ENCODE measurements around the gene NRXN3. TPM values are rescaled to one million over a fixed set of nuclear protein-coding genes. Genes with fewer than 3 reads are reported as not detected.

Gene NRXN3
- total RNA-seq, 1 experiment from 2014 or later: not detected

GRCh38 chr14:78184157-78184556, 14.0 kb downstream of the NRXN3 start:
- TF ChIP-seq TCF7L2 (IDR thresholded peaks at IDR 0.05; ENCODE audit: low read depth, low read length) (no peak), SIN3A (IDR thresholded peaks at IDR 0.05; ENCODE audit: borderline replicate concordance, insufficient read depth, low read depth, low read length) (no peak), POLR2AphosphoS5 (IDR thresholded peaks at IDR 0.05; ENCODE audit: low read depth, low read length) (no peak), REST (IDR thresholded peaks at IDR 0.05; ENCODE audit: insufficient read depth in 1 of 2, low read depth in 2 of 2, low read length in 1 of 2) (no peak), CTCF (IDR thresholded peaks at IDR 0.05) (no peak)
- Histone ChIP-seq H3K9me3 (ENCODE audit: control insufficient read depth, insufficient read depth, low read depth, low read length) (no peaks in the 10 kb centered on the region), H3K27ac (ENCODE audit: low read length) (no peak overlapping the region), H3K4me1 (ENCODE audit: control insufficient read depth, insufficient read depth, low read length) (no peaks in the 10 kb centered on the region), H3K36me3 (ENCODE audit: control insufficient read depth, insufficient read depth, low read length) (no peaks in the 10 kb centered on the region), H3K27me3 (ENCODE audit: control insufficient read depth, insufficient read depth, low read length) (no peaks in the 10 kb centered on the region), H3K4me3 (ENCODE audit: low read depth in 2 of 2, low read length in 2 of 2) (no peak overlapping the region)
- CTCF ChIA-PET: no interaction called here
- in situ Hi-C loops (cut with HindIII; ENCODE audit: low pct_unique_long_range_greater_than_20kb, low sequenced_read_pairs): no loop called here
- no TSS peak for BruUV-seq (replicated peaks)
- DNase-seq (ENCODE audit: low read depth, low spot score) (no peak), ATAC-seq (no peak)
- POLR2A ChIA-PET: no interaction called here
- intact Hi-C loops (cut with micrococcal nuclease; ENCODE audit: unreplicated experiment): no loop called here

- no peak overlapping the region for H3K27ac ChIP-seq (ENCODE audit: low read length)
- intact Hi-C loops (cut with micrococcal nuclease; ENCODE audit: unreplicated experiment): no loop called here
- ChIA-PET CTCF (no interaction called here), POLR2A (no interaction called here)
- no peaks in the 10 kb centered on the region for H3K36me3 ChIP-seq (ENCODE audit: control insufficient read depth, insufficient read depth, low read length)
- H3K4me3 ChIP-seq (ENCODE audit: low read depth in 2 of 2, low read length in 2 of 2): no peak overlapping the region
- DNase-seq (ENCODE audit: low read depth, low spot score) (no peak), ATAC-seq (no peak)
- no peaks in the 10 kb centered on the region for H3K27me3 ChIP-seq (ENCODE audit: control insufficient read depth, insufficient read depth, low read length)
- no TSS peak for BruUV-seq (replicated peaks)
- no peaks in the 10 kb centered on the region for H3K4me1 ChIP-seq (ENCODE audit: control insufficient read depth, insufficient read depth, low read length)
- in situ Hi-C loops (cut with HindIII; ENCODE audit: low pct_unique_long_range_greater_than_20kb, low sequenced_read_pairs): no loop called here
- TF ChIP-seq POLR2AphosphoS5 (IDR thresholded peaks at IDR 0.05; ENCODE audit: low read depth, low read length) (no peak), REST (IDR thresholded peaks at IDR 0.05; ENCODE audit: insufficient read depth in 1 of 2, low read depth in 2 of 2, low read length in 1 of 2) (no peak), SIN3A (IDR thresholded peaks at IDR 0.05; ENCODE audit: borderline replicate concordance, insufficient read depth, low read depth, low read length) (no peak), TCF7L2 (IDR thresholded peaks at IDR 0.05; ENCODE audit: low read depth, low read length) (no peak), CTCF (IDR thresholded peaks at IDR 0.05) (no peak)
- H3K9me3 ChIP-seq (ENCODE audit: control insufficient read depth, insufficient read depth, low read depth, low read length): no peaks in the 10 kb centered on the region
Measured at GRCh38 chr14:78186277-78186676, 16.1 kb downstream of the NRXN3 start.

Data from Panc1 (cell line).